Mesendoderm (in vitro differentiated cells): ENCODE results near the gene FGFBP3.

Experiments
- DNase-seq: peaks from one replicate; pipeline ENCODE4 v3.0.0; 2013
- H2AK5ac ChIP-seq: 2 replicates; pipeline ENCODE4 v1.6.1; 2013; ENCODE audit warnings: low read length, inconsistent platforms
- H2BK120ac ChIP-seq: 2 replicates; pipeline ENCODE4 v1.6.1; 2013; ENCODE audit warnings: low read depth, mild to moderate bottlenecking, low read length, moderate library complexity, mixed read lengths
- H2BK15ac ChIP-seq: replicated peaks from 2 replicates; pipeline ENCODE4 v1.6.1; 2013; ENCODE audit warnings: low read depth, mild to moderate bottlenecking, moderate library complexity
- H2BK5ac ChIP-seq: 2 replicates; pipeline ENCODE4 v1.6.1; 2013; ENCODE audit warnings: low read length, inconsistent platforms
- H3K18ac ChIP-seq: 2 replicates; pipeline ENCODE4 v1.6.1; 2013; ENCODE audit warnings: mild to moderate bottlenecking, low read length, mixed read lengths
- H3K23ac ChIP-seq: one replicate; pipeline ENCODE4 v1.6.1; 2013; ENCODE audit warnings: low read length
- H3K27ac ChIP-seq: 2 replicates; pipeline ENCODE4 v1.5.1; 2013; ENCODE audit warnings: low read depth, mild to moderate bottlenecking, inconsistent platforms, low read length, moderate library complexity
- H3K27me3 ChIP-seq: 2 replicates; pipeline ENCODE4 v1.6.1; 2013; ENCODE audit warnings: low read length, control low read depth, mild to moderate bottlenecking, inconsistent platforms; ENCODE audit not compliant: insufficient read depth, poor library complexity
- H3K36me3 ChIP-seq: 2 replicates; pipeline ENCODE4 v1.6.1; 2013; ENCODE audit warnings: low read length, inconsistent platforms; ENCODE audit not compliant: control insufficient read depth, insufficient read depth
- H3K4ac ChIP-seq: one replicate; pipeline ENCODE4 v1.6.1; 2013; ENCODE audit warnings: low read depth, mild to moderate bottlenecking, low read length, moderate library complexity
- H3K4me1 ChIP-seq: 2 replicates; pipeline ENCODE4 v1.6.1; 2013; ENCODE audit warnings: low read depth, low read length, inconsistent platforms; ENCODE audit not compliant: control insufficient read depth
- H3K4me2 ChIP-seq: 2 replicates; pipeline ENCODE4 v1.6.1; 2013; ENCODE audit warnings: low read length
- H3K4me3 ChIP-seq: 2 replicates; pipeline ENCODE4 v1.5.1; 2013; ENCODE audit warnings: mild to moderate bottlenecking, low read length
- H3K56ac ChIP-seq: one replicate; pipeline ENCODE4 v1.6.1; 2013; ENCODE audit warnings: low read length
- H3K79me1 ChIP-seq: 2 replicates; pipeline ENCODE4 v1.6.1; 2013; ENCODE audit warnings: low read length, inconsistent platforms
- H3K79me2 ChIP-seq: 2 replicates; pipeline ENCODE4 v1.6.1; 2013; ENCODE audit warnings: mild to moderate bottlenecking, low read length; ENCODE audit not compliant: control insufficient read depth, insufficient read depth
- H3K9ac ChIP-seq: 2 replicates; pipeline ENCODE4 v1.6.1; 2013; ENCODE audit warnings: low read length, inconsistent platforms
- H4K5ac ChIP-seq: one replicate; pipeline ENCODE4 v1.6.1; 2013; ENCODE audit warnings: low read length
- H4K8ac ChIP-seq: one replicate; pipeline ENCODE4 v1.6.1; 2013; ENCODE audit warnings: low read depth, mild to moderate bottlenecking, control low read depth, low read length, moderate library complexity
- WGBS: extraction: QIAGEN DNeasy Blood & Tissue Kit; methylation state at CpG from one replicate; pipeline ENCODE4 v1.1.7; 2013; ENCODE audit warnings: low lambda C conversion rate, missing lambda C conversion rate; ENCODE audit not compliant: insufficient coverage; ENCODE audit errors: extremely low coverage; 5-methylcytosine and 5-hydroxymethylcytosine counted together

Gene FGFBP3

GRCh38 chr10:91925022-91925320, 15.7 kb upstream of the FGFBP3 start:
- Histone ChIP-seq H3K56ac (no peak overlapping the region), H4K5ac (no peak overlapping the region), H3K79me2 (peaks cover 37% of the 10 kb centered on the region), H4K8ac (no peak overlapping the region), H3K23ac (no peak overlapping the region), H3K18ac (no peak overlapping the region), H2AK5ac (no peak overlapping the region), H2BK5ac (no peak overlapping the region), H2BK120ac (no peak overlapping the region), H3K36me3 (no peaks in the 10 kb centered on the region), H3K79me1 (peaks cover 6% of the 10 kb centered on the region), H3K4me3 (no peak overlapping the region), H3K4me1 (no peaks in the 10 kb centered on the region), H3K27me3 (no peaks in the 10 kb centered on the region), H3K27ac (no peak overlapping the region), H3K4ac (no peak overlapping the region), H3K4me2 (no peak overlapping the region), H2BK15ac (no peak overlapping the region), H3K9ac (no peak overlapping the region)
- no CpG with 5 or more reads among the region's 2 CpGs for WGBS
- DNase-seq: no peak

DNA sequence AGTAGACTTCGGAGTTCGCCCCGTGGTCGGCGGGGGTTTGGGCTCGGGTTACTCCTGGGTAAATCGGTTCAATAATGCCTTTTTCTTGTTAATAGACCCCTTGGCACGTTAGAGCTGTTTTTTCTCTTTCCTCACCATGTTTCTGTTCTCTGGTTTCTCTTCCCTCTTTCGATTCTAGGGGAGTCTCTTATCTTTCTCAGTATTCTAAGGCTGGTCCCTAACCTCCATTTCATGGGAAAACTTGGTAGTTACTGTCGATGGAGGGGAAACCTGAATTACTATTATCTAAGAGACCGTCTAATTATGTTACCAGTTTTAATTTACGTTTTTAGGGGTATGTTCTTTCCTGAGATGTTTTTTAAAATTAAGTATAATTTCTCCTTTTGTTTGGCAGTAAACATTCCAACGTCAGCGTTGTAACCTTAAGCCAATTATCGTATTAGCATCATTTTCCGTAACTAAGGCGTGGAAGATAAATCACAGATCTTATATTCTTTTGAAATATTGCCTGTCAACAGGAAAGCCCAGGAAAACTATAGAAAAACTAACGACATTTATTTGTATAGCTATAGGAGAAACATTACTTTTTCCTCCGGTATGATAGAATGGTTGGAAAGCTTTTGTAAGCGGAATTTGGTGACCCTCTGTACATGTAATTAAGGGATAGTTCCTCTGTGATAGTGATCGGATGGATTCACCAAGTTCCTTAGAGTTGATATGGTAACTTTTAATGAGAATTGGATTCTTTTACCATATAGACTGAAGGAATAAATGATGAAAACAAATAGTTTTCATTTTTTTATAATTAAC, 15.1 kb upstream of the FGFBP3 start:
- H2BK5ac ChIP-seq: no peak overlapping the region
- H4K8ac ChIP-seq: no peak overlapping the region
- H4K5ac ChIP-seq: no peak overlapping the region
- H3K18ac ChIP-seq: no peak overlapping the region
- H3K27me3 ChIP-seq: no peaks in the 10 kb centered on the region
- no peak overlapping the region for H2BK120ac ChIP-seq
- DNase-seq: no peak
- no peak overlapping the region for H2BK15ac ChIP-seq
- peak overlapping the region; percentile 25 for H3K27ac ChIP-seq
- H2AK5ac ChIP-seq: no peak overlapping the region
- no peaks in the 10 kb centered on the region for H3K36me3 ChIP-seq
- H3K79me1 ChIP-seq: peaks cover 6% of the 10 kb centered on the region
- H3K79me2 ChIP-seq: peaks cover 36% of the 10 kb centered on the region
- H3K23ac ChIP-seq: no peak overlapping the region
- peak overlapping the region; percentile 41 for H3K4me2 ChIP-seq
- peak overlapping the region; percentile 96 for H3K9ac ChIP-seq
- peak overlapping the region; percentile 98 for H3K56ac ChIP-seq
- H3K4me3 ChIP-seq: peak overlapping the region; percentile 99
- no peak overlapping the region for H3K4ac ChIP-seq
- no CpG with 5 or more reads among the region's 21 CpGs for WGBS
- H3K4me1 ChIP-seq: no peaks in the 10 kb centered on the region

DNA sequence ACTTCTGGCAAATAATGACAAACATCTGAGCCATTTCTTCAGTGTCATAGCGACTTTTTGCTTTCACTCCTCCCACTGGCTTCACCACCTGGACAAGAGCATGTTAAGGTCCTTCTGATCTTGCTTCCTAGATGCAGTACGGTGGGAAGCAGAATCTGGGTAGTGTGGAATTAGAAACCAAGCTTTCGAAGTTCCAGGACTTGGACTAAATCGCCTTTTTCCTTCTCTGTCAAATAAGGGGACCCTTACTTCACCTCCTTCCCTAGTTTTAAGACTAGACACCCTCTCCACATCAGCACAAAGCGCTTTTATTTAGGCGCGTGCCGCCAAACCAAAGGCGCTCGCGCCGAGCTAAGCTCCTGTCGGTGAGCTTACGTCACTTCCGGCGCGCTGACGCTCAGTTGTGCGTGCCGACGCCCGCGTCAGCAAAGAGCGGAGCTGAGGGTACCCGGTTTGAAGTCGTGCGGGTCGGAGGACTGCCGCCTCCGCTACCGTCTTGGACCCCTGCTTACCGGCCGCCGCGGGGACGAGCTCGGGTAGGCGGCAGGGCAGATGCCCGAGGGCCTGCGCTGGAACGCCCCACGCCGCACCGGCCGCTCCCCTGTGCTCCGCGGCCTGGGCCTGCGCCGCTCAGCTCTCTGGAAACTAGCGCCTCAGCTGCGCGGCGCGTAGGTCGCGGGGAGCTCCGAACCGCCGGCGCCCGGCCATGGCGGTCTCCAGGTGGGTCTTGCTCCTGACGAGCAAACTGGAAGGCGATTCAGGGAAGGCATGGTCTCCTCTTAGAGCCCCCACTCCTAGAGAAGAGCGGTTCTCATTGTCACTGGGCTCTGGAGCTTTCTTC, 14.3 kb upstream of the FGFBP3 start, which contains the start of gene BTAF1:
TSS of gene BTAF1 (plus strand) at position 400 of the 841 bp plus-strand sequence. CDS start at position 707, 307 bp downstream.
- Histone ChIP-seq H2BK5ac (peak within 1 kb of the TSS; percentile 56), H2BK15ac (no peak within 1 kb of the TSS), H3K23ac (no peak within 1 kb of the TSS), H3K79me2 (peaks cover 31% of the 10 kb centered on the region), H3K4me2 (peak within 1 kb of the TSS; percentile 78), H3K18ac (no peak within 1 kb of the TSS), H3K36me3 (no peaks in the 10 kb centered on the region), H3K56ac (peak within 1 kb of the TSS; percentile 98), H2BK120ac (no peak within 1 kb of the TSS), H3K4me1 (no peaks in the 10 kb centered on the region), H4K5ac (peak within 1 kb of the TSS; percentile 54), H3K4ac (peak within 1 kb of the TSS; percentile 91), H3K79me1 (peaks cover 2% of the 10 kb centered on the region), H3K27ac (peak within 1 kb of the TSS; percentile 25), H2AK5ac (peak within 1 kb of the TSS; percentile 12), H3K27me3 (no peaks in the 10 kb centered on the region), H3K4me3 (peak within 1 kb of the TSS; percentile 99), H3K9ac (peak within 1 kb of the TSS; percentile 96), H4K8ac (no peak within 1 kb of the TSS)
- peak; percentile 97 for DNase-seq
- WGBS: no CpG with 5 or more reads among the region's 65 CpGs

- Histone ChIP-seq H2BK120ac (no peak overlapping the region), H3K56ac (no peak overlapping the region), H4K8ac (no peak overlapping the region), H3K79me1 (no peaks in the 10 kb centered on the region), H2BK15ac (no peak overlapping the region), H3K79me2 (peaks cover 8% of the 10 kb centered on the region), H3K27ac (no peak overlapping the region), H3K4me3 (no peak overlapping the region), H2AK5ac (no peak overlapping the region), H3K4ac (no peak overlapping the region), H3K4me1 (no peaks in the 10 kb centered on the region), H3K23ac (no peak overlapping the region), H3K27me3 (no peaks in the 10 kb centered on the region), H3K18ac (no peak overlapping the region), H3K9ac (no peak overlapping the region), H3K4me2 (no peak overlapping the region), H3K36me3 (no peaks in the 10 kb centered on the region), H2BK5ac (no peak overlapping the region), H4K5ac (no peak overlapping the region)
- no CpG with 5 or more reads among the region's 1 CpG for WGBS
- no peak for DNase-seq
Observed at GRCh38 chr10:91919651-91920050, 10.4 kb upstream of the FGFBP3 start.

DNA sequence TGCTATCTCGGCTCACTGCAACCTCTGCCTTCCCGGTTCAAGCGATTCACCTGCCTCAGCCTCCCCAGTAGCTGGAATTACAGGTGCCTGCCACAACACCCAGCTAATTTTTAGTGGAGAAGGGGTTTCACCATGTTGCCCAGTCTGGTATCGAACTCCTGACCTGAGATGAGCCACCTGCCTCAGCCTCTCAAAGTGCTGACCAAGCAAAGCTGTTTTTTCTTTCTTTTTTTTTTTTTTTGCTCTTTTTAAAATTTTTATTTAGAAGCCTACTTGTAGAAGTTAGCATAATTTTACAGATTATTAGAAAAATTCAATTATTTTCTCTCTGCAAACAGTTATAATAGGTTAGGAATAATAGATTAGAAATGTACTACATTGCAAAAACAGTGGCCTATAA, 1.2 kb upstream of the FGFBP3 start:
- H3K79me2 ChIP-seq: peaks cover 6% of the 10 kb centered on the region
- H3K4me1 ChIP-seq: peaks cover 2% of the 10 kb centered on the region
- H3K27me3 ChIP-seq: no peaks in the 10 kb centered on the region
- no peak overlapping the region for H3K4me3 ChIP-seq
- no peak overlapping the region for H2BK120ac ChIP-seq
- H3K27ac ChIP-seq: no peak overlapping the region
- H2BK5ac ChIP-seq: no peak overlapping the region
- no peak overlapping the region for H3K23ac ChIP-seq
- no CpG with 5 or more reads among the region's 4 CpGs for WGBS
- H4K5ac ChIP-seq: no peak overlapping the region
- no peaks in the 10 kb centered on the region for H3K36me3 ChIP-seq
- H2AK5ac ChIP-seq: no peak overlapping the region
- H3K79me1 ChIP-seq: peaks cover 4% of the 10 kb centered on the region
- no peak overlapping the region for H3K18ac ChIP-seq
- no peak overlapping the region for H3K4me2 ChIP-seq
- no peak for DNase-seq
- H3K4ac ChIP-seq: no peak overlapping the region
- no peak overlapping the region for H3K9ac ChIP-seq
- H4K8ac ChIP-seq: no peak overlapping the region
- H3K56ac ChIP-seq: no peak overlapping the region
- no peak overlapping the region for H2BK15ac ChIP-seq
